ENCODE measurements around the gene COL23A1. TPM values are rescaled to one million over a fixed set of nuclear protein-coding genes. Genes with fewer than 3 reads are reported as not detected.

The COL23A1 gene
- total RNA-seq, 1 donor from 2014 or later, result 4.3 TPM

DNA sequence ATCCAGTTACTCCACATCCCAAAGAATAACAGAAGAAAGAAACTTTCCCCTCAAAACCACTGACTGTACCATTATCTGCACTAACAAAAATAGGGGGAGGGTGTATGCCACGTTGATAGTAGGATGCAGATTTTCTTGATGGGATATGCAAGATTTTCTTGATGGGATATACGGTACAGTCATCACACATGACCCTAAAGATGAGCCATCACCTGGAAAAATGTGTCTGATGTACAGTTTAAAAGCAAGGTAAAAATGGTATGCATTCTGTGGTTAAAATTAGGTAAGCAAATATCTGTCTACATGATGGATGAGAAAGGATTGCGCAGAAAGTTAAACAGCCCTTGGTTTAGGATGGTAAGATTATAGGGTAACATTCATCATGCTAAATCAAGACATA is 8.6 kb downstream of the COL23A1 start:
- Histone ChIP-seq H3K4me1 (peaks cover 0 to under 1% of the 10 kb centered on the region in 2 donors), H3K27ac (no peak overlapping the region), H3K36me3 (no peaks in the 10 kb centered on the region), H3K4me3 (no peak overlapping the region), H3K9me3 (no peaks in the 10 kb centered on the region), H3K27me3 (peaks cover 5% of the 10 kb centered on the region)
- TF ChIP-seq CTCF (IDR thresholded peaks at IDR 0.05), result no peak
- DNase-seq (ENCODE audit: low spot score in 2 of 2), result no peak
- intact Hi-C loops (cut with DNase I), result no loop called here

DNA sequence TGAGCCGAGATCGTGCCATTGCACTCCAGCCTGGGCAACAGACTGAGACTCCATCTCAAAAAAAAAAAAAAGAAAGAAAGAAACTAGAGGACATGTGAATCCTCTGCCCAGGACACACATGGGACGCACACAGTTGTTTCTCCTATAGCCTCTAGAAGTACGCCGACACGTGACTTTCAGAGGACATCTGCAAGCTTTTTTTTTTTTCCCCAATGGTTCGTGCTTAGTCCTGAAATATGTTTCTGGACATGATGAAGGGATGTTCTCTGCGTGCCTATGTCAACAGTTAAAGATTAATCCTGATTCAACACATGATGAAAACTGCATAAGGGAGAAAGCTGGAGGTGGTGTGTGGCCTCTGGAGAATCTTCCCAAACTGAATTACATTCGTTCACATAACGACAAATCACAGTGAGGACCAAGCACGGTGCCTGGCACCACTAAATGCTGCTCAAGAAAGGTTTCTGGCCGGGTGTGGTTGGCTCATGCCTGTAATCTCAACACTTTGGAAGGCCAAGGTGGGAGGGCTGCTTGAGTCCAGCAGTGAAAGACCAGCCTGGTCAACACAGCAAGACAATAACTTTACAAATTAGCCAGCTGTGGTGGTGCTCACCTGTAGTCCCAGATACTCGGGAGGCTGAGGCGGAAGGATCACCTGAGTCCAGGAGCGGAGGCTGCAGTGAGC is 9.8 kb downstream of the COL23A1 start:
- H3K27ac ChIP-seq, result no peak overlapping the region
- DNase-seq (ENCODE audit: low spot score in 2 of 2), result no peak
- intact Hi-C loops (cut with DNase I), result no loop called here

DNA sequence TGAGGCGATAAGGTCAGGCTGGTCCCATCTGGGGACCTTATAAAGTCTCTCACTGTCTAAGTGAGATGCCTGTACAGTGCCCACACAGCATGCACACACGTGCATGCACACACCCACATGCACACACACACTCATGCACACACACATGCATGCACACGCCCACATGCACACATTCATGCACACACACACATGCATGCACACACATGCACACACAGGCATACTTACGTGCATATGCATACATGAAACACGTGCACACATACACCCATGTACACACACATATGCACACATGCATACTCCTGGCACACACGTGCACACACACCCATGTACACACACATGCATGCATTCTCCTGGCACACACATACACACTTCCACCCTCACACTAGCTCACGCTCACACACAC is 12.2 kb downstream of the COL23A1 start:
- H3K36me3 ChIP-seq, result no peaks in the 10 kb centered on the region
- intact Hi-C loops (cut with DNase I), result no loop called here
- no peak overlapping the region for H3K27ac ChIP-seq
- no peak for TF ChIP-seq CTCF (IDR thresholded peaks at IDR 0.05)
- no peaks in the 10 kb centered on the region for H3K9me3 ChIP-seq
- H3K27me3 ChIP-seq, result peaks cover 5% of the 10 kb centered on the region
- peaks cover 0 to 3% of the 10 kb centered on the region in 2 donors for H3K4me1 ChIP-seq
- DNase-seq (ENCODE audit: low spot score in 2 of 2), result no peak
- H3K4me3 ChIP-seq, result no peak overlapping the region

More for the DNA sequence above, 9.8 kb downstream of the COL23A1 start:
- Histone ChIP-seq H3K4me1 (peaks cover 0 to 3% of the 10 kb centered on the region in 2 donors), H3K9me3 (no peaks in the 10 kb centered on the region), H3K27me3 (peaks cover 5% of the 10 kb centered on the region), H3K36me3 (no peaks in the 10 kb centered on the region), H3K4me3 (no peak overlapping the region)
- TF ChIP-seq CTCF (IDR thresholded peaks at IDR 0.05), result no peak

DNA sequence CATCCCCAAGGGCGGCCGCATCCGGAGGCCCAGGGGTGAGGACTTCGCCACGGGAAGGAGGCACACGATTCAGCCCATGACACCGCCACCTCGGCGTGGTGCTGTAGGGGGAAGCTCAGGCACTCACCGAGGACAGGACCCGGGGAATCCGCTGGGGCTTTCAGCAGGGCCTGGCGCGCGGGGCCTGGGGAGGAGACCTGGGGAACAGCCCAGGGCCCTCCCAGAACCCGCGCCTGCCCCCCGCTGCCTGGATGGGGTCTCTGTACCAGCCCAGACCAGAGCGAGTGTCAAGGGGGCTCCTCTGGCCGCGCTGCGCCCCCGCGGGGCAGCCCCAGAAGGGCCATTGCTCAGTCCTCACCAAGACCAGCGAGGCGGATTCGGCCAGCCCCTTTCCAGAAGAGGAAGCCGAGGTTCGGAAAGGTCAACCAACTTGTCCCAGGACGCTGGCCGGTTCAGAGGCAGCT is 12.8 kb downstream of the COL23A1 start:
- peaks cover 0 to 3% of the 10 kb centered on the region in 2 donors for H3K4me1 ChIP-seq
- no peak for DNase-seq (ENCODE audit: low spot score in 2 of 2)
- H3K27me3 ChIP-seq, result peaks cover 5% of the 10 kb centered on the region
- no peaks in the 10 kb centered on the region for H3K36me3 ChIP-seq
- no peak overlapping the region for H3K4me3 ChIP-seq
- intact Hi-C loops (cut with DNase I), result no loop called here
- H3K27ac ChIP-seq, result no peak overlapping the region
- peaks cover 0 to 3% of the 10 kb centered on the region in 2 donors for H3K9me3 ChIP-seq
- TF ChIP-seq CTCF (IDR thresholded peaks at IDR 0.05), result no peak

DNA sequence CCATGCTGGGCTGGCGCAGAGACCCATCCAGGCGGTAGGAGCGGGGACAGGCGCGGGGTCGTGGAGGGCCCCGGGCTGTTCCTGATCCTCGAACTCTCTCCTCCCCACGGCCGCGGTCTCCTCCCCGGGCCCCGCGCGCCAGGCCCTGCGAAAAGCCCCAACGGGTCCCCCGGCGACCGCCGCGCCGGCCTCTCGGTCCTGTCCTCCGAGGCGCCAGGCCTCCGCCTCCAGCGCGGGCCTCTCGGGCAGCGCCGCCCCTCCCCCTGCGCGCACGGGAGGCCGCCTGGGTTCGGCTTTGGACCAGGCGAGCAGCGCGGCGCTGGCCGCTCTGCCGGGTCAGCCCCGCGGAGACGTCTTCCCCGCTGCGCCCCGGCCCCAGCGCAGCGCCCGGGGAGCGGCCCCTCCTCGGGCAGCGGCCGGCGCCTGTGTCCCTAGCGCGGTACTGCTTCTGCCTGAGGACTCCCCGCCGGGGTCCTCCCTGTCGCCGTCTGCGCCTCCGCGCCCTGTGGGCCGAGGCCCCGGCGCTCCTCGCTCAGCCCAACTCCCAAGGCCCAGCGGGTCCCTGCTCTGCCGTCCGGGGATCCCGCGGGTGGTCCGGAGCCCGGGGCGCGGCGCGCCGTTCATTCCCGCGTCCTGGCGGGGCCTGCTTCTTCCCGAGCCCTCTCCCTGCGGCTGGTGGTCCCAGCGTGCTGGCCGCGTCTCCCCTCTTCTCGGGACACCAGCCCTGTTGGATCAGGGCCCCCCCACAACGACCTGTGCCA is 13.4 kb downstream of the COL23A1 start:
- intact Hi-C loops (cut with DNase I), result no loop called here
- Histone ChIP-seq H3K4me3 (peak overlapping the region; percentile 33 to 45), H3K27me3 (peaks cover 5% of the 10 kb centered on the region), H3K9me3 (peaks cover 0 to 3% of the 10 kb centered on the region in 2 donors), H3K27ac (no peak overlapping the region), H3K4me1 (peaks cover 0 to 3% of the 10 kb centered on the region in 2 donors), H3K36me3 (no peaks in the 10 kb centered on the region)
- TF ChIP-seq CTCF (IDR thresholded peaks at IDR 0.05), result no peak
- DNase-seq (ENCODE audit: low spot score in 2 of 2), result no peak

Measured in ascending aorta (tissue), 2 donors.